Kidney glomerular epithelial cell (primary cell): ENCODE data around the gene APOC4.
"Not testable (repeated sequence)": the region's sequence is repeated elsewhere in the genome, so short reads cannot be mapped to it uniquely, and the experiment has no call there.

Source experiments
- DNase-seq: peaks from one replicate; lab custom pipeline; 2025; lab: John Stamatoyannopoulos, UW

APOC4 gene

DNA sequence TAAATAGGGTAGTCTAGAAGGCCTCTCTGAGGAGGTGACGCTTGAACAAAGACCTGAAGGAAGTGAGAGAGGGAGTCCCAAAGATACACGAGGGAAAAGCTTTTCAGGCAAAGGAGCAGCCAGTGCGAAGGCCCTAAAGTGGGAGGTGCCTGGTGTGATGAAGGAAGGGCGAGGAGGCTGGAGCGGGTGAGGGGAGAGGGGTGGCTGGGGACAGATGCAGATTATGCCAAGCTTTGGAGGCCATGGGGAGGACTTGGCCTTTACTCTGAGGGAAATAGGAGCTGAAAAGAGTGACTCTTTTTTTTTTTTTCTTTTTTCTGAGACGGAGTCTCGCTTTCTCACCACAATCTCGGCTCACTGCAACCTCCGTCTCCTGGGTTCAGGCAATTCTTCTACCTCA is 16.1 kb downstream of the APOC4 start:
- no peak for DNase-seq

GRCh38 chr19:44959691-44960090 is 17.7 kb downstream of the APOC4 start:
- no peak for DNase-seq

- no peak for DNase-seq
These were observed 19.1 kb downstream of the APOC4 start for GRCh38 chr19:44960906-44961728.

DNA sequence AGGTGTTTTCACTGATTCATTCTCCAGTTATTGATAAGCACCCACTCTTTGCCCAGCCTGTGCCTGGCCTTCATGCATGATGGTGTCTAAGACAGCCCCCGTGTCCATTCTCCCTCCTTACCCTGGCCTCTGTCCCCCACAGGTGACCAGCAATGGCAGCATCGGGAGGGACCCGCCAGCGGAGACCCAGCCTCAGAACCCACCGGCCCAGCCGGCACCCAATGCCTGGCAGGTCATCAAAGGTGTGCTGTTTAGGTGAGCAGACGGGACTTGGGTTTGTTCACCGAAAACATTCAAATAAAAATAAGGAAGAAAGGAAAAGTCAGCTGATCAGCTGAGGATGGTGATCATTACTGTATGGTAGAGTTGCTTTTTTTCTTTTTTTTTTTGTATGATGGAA is 19.8 kb downstream of the APOC4 start:
- no peak for DNase-seq

DNA sequence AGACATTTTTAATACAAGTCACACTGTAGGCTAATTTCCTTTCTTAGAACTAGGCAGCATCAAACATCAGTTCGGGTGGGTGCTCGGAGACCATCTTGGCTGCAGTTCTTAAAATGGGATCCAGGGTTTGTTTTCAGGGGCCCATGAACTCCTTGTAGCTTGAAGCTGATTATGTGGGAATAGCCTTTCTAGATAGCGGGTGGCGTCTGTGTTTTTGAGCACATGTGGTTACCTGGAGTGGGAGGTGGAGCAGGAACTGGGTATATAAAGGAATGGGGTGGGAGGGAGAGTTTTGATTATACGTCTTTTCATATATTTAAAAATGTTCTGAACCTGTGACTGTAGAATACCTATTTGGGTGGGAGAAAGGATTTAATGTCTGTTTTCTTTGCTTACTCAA is 26.1 kb downstream of the APOC4 start:
- no peak for DNase-seq

GRCh38 chr19:44968670-44969069 is 26.6 kb downstream of the APOC4 start:
- no peak for DNase-seq

- no peak for DNase-seq
These were observed 27.4 kb downstream of the APOC4 start for GRCh38 chr19:44969437-44969836.

DNA sequence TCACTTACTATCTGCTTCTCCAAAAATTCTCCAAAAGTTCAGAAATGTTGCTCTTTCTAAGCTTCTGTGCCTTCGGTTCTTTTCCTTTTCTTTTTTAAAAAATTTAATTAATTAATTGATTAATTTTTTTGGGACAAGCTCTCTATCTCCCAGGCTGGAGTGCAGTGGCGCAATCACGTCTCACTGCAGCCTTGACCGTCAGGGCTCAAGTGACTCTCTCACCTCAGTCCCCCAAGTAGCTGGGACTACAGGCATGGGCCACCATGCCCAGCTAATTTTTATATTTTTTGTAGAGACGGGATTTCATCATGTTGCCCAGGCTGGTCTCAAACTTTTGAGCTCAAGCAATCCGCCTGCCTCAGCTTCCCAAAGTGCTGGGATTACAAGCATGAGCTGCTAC is 29.4 kb downstream of the APOC4 start:
- not testable (repeated sequence) for DNase-seq

- DNase-seq, result no peak
These were observed 30.8 kb downstream of the APOC4 start for GRCh38 chr19:44972802-44973201.

- no peak for DNase-seq
These were observed 32.1 kb downstream of the APOC4 start for GRCh38 chr19:44973982-44974735.

DNA sequence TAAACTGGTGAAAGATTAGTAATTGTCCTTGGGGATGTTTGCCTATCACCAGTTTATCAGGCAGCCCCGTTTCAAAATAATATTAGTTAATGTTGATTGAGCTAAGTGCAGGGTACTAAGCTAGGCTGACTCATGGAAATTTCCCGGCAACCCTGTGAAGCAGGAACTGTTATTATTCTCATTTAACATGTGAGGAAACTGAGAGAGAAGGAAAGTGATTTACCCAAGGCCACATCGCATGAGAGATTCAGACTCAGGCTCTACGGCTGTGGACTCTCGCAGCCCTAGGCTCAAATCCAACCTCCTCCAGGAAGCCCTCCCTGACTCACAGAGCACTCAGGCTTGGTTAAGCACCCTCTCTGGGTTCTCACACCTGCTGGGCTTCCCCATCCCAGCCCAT is 32.8 kb downstream of the APOC4 start:
- no peak for DNase-seq

DNA sequence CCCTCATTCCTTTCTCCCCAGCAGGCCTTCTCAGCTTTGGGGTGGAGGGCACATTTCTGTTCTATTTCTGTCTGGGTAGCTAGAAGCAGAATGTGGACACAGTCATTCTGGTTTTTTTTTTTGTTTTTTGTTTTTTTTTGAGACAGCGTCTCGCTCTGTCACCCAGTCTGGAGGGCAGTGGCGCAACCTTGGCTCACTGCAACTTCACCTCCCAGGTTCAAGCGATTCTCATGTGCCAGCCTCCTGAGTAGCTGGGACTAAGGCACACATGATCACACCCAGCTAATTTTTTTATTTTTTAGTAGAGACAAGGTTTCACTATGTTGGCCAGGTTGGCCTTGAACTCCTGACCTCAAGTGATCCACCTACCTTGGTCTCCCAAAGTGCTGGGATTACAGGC is 33.4 kb downstream of the APOC4 start:
- no peak for DNase-seq

GRCh38 chr19:44984005-44984404 is 42.0 kb downstream of the APOC4 start:
- no peak for DNase-seq

DNA sequence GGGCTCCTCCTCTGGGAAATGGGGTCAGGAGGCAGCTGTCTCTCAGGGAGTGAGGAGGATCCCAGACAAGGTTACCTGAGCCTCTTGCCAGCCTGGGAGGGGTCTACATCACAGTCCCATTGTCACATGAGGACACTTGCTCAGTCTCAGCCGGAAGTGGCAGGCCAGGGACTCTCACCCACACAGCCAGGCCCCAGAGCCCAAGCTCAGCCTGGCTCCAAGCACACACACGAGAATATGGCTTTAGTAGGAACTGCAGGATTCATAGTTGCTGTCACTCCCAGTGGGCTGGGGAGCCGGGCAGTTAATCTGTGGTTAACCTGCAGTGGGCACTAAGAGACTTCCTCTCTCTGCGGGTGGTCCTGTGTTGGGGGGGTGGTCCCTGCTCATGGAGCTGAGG is 43.4 kb downstream of the APOC4 start:
- no peak for DNase-seq

DNA sequence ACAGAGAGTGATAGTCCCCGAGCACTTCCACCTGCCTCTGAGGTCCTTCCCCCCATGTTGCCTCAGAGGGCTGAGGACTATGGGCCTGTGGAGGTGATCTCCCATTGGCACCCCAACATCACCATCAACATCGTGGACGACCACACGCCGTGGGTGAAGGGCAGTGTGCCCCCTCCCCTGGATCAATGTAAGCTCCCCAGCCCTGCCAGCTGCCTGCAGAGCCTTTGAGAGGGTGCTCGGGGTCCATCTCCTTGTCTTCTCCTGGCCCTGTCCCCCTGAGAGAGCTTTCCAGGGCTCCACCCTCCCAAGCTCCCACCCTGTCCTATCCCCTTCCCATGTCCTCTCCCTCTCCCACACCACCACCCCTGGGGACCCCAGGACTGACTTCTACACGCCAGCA is 44.4 kb downstream of the APOC4 start:
- DNase-seq, result no peak

DNA sequence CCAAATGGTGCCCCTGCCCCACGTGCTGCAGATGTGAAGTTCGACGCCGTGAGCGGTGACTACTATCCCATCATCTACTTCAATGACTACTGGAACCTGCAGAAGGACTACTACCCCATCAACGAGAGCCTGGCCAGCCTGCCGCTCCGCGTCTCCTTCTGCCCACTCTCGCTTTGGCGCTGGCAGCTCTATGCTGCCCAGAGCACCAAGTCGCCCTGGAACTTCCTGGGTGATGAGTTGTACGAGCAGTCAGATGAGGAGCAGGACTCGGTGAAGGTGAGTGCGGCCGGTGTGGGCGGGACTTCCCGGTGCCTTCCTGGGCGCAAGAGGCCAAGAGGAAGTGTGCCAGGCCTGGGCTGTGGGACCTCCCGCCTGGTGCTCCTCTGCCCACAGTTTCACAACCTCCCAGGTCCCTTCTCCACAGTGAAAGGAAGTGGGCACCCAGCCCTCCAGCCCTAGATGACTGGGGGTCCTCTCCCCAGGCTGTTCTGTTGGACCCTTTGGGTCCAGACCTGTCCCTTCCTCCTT is 45.2 kb downstream of the APOC4 start:
- no peak for DNase-seq

- no peak for DNase-seq
These were observed 46.2 kb downstream of the APOC4 start for GRCh38 chr19:44988273-44988672.

- DNase-seq, result no peak
These were observed 47.0 kb downstream of the APOC4 start for GRCh38 chr19:44988896-44989556.

GRCh38 chr19:44990459-44990858 is 48.4 kb downstream of the APOC4 start:
- no peak for DNase-seq

DNA sequence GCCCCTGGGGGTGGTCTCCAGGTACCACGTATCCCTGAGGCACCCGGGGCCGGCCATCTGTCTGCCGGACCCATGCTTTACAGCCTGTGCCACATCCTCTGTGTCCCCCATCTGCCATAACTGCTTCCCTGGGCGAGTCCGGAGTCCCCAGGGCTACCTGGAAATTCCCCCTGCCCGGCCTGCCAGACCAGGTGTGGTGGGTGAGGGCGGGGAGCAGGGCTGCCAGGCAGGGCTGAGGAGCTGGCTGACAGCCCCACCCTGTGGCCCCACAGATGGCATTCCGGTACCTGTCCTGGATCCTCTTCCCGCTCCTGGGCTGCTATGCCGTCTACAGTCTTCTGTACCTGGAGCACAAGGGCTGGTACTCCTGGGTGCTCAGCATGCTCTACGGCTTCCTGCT is 48.9 kb downstream of the APOC4 start:
- DNase-seq, result no peak

GRCh38 chr19:44992336-44993163 is 50.5 kb downstream of the APOC4 start:
- DNase-seq, result no peak

DNA sequence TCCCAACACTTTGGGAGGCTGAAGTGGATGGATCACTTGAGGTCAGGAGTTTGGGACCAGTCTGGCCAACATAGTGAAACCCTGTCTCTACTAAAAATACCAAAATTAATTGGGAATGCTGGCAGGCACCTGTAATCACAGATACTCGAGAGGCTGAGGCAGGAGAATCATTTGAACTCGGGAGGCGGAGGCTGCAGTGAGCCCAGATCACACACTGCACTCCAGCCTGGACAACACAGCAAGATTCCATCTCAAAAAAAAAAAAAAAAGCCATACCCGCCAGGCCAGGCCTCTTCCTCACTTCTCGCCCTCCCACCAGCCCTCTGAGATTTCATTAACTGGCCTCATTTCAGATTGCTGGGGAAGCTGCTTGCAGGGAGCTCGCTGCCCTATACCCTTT is 51.5 kb downstream of the APOC4 start:
- DNase-seq, result no peak
